ENCODE results near the gene LAX1.

DNA sequence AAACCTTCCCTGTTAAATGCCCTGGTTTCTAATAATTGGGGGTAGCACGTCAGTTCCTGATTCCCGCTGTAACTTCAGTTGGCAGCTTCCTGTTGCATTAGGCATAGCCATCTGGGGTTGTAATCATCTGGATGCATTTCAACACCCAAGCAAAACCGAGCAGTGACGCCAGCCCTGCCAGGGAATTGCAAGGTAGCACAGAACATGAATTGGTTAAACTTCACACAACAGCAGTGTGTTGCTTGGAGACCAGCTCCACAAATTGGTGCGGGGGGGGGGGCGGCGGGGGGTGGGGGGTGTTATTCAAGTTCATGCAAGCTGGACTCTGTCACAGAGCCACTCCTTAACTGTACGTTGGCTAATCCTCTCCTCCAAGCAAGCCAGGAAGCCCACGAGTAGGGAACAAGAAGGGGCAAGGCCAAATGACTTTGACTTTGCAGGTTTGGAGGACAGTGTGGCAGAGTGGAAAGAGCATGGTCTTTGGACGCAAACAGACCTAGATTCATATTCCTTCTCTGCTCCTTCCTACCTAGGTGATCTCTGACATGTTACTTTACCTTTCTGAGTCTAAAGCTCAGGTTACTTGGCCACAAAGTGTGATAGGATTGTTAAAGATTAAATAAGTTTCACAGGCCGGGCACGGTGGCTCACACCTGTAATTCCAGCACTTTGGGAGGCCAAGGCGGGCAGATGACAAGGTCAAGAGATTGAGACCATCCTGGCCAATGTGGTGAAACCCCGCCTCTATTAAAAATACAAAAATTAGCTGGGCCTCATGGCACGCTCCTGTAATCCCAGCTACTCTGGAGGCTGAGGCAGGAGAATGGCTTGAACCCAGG is 4.7 kb downstream of the LAX1 start:
- TF ChIP-seq POLR2AphosphoS5 (IDR thresholded peaks at IDR 0.05; ENCODE audit: low read depth, low read length) (no peak), SIN3A (IDR thresholded peaks at IDR 0.05; ENCODE audit: borderline replicate concordance, insufficient read depth, low read length) (no peak)
- TF ChIP-seq, protein P1, sequence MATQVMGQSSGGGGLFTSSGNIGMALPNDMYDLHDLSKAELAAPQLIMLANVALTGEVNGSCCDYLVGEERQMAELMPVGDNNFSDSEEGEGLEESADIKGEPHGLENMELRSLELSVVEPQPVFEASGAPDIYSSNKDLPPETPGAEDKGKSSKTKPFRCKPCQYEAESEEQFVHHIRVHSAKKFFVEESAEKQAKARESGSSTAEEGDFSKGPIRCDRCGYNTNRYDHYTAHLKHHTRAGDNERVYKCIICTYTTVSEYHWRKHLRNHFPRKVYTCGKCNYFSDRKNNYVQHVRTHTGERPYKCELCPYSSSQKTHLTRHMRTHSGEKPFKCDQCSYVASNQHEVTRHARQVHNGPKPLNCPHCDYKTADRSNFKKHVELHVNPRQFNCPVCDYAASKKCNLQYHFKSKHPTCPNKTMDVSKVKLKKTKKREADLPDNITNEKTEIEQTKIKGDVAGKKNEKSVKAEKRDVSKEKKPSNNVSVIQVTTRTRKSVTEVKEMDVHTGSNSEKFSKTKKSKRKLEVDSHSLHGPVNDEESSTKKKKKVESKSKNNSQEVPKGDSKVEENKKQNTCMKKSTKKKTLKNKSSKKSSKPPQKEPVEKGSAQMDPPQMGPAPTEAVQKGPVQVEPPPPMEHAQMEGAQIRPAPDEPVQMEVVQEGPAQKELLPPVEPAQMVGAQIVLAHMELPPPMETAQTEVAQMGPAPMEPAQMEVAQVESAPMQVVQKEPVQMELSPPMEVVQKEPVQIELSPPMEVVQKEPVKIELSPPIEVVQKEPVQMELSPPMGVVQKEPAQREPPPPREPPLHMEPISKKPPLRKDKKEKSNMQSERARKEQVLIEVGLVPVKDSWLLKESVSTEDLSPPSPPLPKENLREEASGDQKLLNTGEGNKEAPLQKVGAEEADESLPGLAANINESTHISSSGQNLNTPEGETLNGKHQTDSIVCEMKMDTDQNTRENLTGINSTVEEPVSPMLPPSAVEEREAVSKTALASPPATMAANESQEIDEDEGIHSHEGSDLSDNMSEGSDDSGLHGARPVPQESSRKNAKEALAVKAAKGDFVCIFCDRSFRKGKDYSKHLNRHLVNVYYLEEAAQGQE (IDR thresholded peaks at IDR 0.05; ENCODE audit: insufficient read depth in 1 of 2, low read depth in 2 of 2, low read length in 2 of 2), result no peak
